Effector memory CD4-positive, alpha-beta T cell (primary cell): Measurements from ENCODE around the gene SEPTIN12.

Experiments
- DNase-seq, 3 donors: peaks; one replicate each; pipeline ENCODE4 v3.0.0-alpha.2; 2020
- H3K27ac ChIP-seq: 2 replicates; pipeline ENCODE4 v1.7.0; 2013; ENCODE audit warnings: mild to moderate bottlenecking, low read length, moderate library complexity; ENCODE audit not compliant: insufficient read depth, poor library complexity, severe bottlenecking
- H3K27me3 ChIP-seq: replicated peaks from 2 replicates; pipeline ENCODE4 v1.7.0; 2013; ENCODE audit warnings: mild to moderate bottlenecking, low read length; ENCODE audit not compliant: insufficient read depth, control insufficient read depth, poor library complexity, severe bottlenecking
- H3K36me3 ChIP-seq: 2 replicates; pipeline ENCODE4 v1.7.0; 2013; ENCODE audit warnings: mild to moderate bottlenecking, low read length, moderate library complexity; ENCODE audit not compliant: control insufficient read depth, insufficient read depth
- H3K4me1 ChIP-seq: 2 replicates; pipeline ENCODE4 v1.7.0; 2013; ENCODE audit warnings: low read length, mild to moderate bottlenecking; ENCODE audit not compliant: control insufficient read depth, insufficient read depth, poor library complexity, severe bottlenecking
- H3K4me3 ChIP-seq: 2 replicates; pipeline ENCODE4 v1.7.0; 2013; ENCODE audit warnings: low read length, low read depth, mild to moderate bottlenecking; ENCODE audit not compliant: insufficient read depth, poor library complexity, severe bottlenecking
- H3K9me3 ChIP-seq: 2 replicates; pipeline ENCODE4 v1.7.0; 2013; ENCODE audit warnings: mild to moderate bottlenecking, low read length, moderate library complexity; ENCODE audit not compliant: control insufficient read depth

The SEPTIN12 gene

GRCh38 chr16:4825196-4825595, 37.1 kb upstream of the SEPTIN12 start:
- DNase-seq: no peak
- H3K36me3 ChIP-seq: peaks cover 82% of the 10 kb centered on the region

DNA sequence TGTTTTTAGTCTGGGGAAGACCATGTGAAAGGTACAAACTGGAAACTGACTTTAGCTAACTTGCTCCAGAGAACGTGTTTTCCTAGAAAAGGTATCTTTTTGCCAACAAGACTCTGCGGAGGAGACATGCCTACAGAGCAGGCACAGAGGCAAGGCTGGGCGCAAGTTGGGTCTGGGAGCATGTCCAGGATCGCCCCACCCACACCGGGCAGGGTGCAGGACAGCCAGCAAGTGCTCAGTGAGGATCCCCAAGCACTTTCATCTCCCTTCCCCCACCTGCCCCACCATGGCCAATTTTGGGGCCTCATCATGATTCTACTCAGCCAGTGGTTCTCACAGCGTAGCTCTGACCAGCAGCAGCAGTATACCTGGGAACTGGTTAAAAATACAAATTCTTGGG, 32.5 kb upstream of the SEPTIN12 start:
- no peak overlapping the region for H3K4me3 ChIP-seq
- no peak overlapping the region for H3K27ac ChIP-seq
- no peak for DNase-seq
- H3K36me3 ChIP-seq: peaks cover 76% of the 10 kb centered on the region
- no peaks in the 10 kb centered on the region for H3K4me1 ChIP-seq
- H3K9me3 ChIP-seq: no peaks in the 10 kb centered on the region
- H3K27me3 ChIP-seq: no peaks in the 10 kb centered on the region

More at GRCh38 chr16:4825196-4825595, 37.1 kb upstream of the SEPTIN12 start:
- no peaks in the 10 kb centered on the region for H3K9me3 ChIP-seq
- no peak overlapping the region for H3K27ac ChIP-seq
- H3K4me3 ChIP-seq: no peak overlapping the region
- no peaks in the 10 kb centered on the region for H3K4me1 ChIP-seq
- H3K27me3 ChIP-seq: no peaks in the 10 kb centered on the region

GRCh38 chr16:4814542-4815173, 26.5 kb upstream of the SEPTIN12 start:
- DNase-seq: no peak
- Histone ChIP-seq H3K4me3 (no peak overlapping the region), H3K27ac (no peak overlapping the region), H3K27me3 (no peaks in the 10 kb centered on the region), H3K9me3 (no peaks in the 10 kb centered on the region), H3K36me3 (peaks cover 58% of the 10 kb centered on the region), H3K4me1 (no peaks in the 10 kb centered on the region)

DNA sequence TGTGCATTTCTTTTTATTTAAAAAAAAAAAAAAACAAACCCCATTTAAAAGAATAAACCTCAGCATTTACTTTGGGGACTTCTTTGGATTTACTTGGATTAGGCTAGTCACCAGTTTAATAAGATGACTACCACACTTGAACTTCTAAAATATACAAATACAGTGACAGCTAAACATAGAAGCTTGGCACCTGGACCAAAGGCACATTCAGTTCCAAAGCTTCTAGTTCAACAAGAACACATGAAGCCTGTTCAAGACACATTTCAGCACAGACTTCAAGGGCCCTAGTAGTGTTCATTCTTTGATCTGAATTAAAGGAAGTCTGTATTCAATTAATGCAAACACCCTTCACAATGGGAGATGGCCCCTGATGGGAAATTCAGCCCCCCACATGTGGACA, 25.9 kb upstream of the SEPTIN12 start:
- Histone ChIP-seq H3K36me3 (peaks cover 51% of the 10 kb centered on the region), H3K27ac (no peak overlapping the region), H3K9me3 (no peaks in the 10 kb centered on the region), H3K4me1 (no peaks in the 10 kb centered on the region), H3K27me3 (no peaks in the 10 kb centered on the region), H3K4me3 (no peak overlapping the region)
- no peak for DNase-seq

- Histone ChIP-seq H3K36me3 (peaks cover 47% of the 10 kb centered on the region), H3K4me3 (no peak overlapping the region), H3K9me3 (no peaks in the 10 kb centered on the region), H3K27ac (no peak overlapping the region), H3K27me3 (no peaks in the 10 kb centered on the region), H3K4me1 (no peaks in the 10 kb centered on the region)
- no peak for DNase-seq
These were observed 25.3 kb upstream of the SEPTIN12 start for GRCh38 chr16:4813251-4814003.

DNA sequence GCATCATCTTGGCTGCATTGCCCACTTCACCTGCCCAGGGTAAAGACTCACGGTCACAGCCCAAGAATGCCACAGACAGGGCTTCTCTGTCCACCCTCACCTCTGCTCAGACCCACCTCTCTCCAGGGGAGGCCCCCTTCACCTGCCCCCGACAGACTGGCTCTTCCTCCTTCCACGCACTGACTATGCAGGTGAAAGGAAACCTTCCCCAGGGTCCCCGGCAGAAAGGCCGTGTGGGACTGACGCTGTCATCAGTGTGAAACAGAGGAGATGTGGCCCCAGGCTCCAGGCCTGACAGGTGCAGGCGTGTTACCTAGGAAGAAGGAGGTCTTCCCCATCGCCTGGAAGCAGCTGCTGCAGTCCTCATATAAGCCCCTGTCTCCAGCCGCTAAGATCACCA, 23.6 kb upstream of the SEPTIN12 start:
- no peaks in the 10 kb centered on the region for H3K27me3 ChIP-seq
- no peak overlapping the region for H3K27ac ChIP-seq
- H3K36me3 ChIP-seq: peaks cover 38% of the 10 kb centered on the region
- no peak for DNase-seq
- no peaks in the 10 kb centered on the region for H3K9me3 ChIP-seq
- no peak overlapping the region for H3K4me3 ChIP-seq
- no peaks in the 10 kb centered on the region for H3K4me1 ChIP-seq

DNA sequence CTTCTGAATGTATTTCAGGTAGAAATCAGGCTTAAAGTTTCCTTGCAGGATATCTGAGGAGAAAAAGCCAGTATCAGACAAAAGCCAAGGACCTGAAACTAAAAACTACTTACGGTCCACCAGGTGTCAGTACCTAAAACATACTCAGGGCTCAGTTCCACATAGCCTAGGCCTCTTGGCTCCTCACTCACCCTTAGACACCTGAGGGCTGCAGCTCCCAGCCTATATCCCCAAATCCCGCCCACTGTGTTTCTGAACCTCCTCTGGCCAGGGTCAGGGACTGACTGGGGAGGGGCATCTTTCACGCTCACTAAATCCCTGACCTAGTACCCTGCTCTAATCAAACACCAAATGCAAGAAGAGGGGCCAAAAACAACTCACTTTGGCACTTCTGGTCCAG, 23.1 kb upstream of the SEPTIN12 start:
- H3K36me3 ChIP-seq: peaks cover 36% of the 10 kb centered on the region

DNA sequence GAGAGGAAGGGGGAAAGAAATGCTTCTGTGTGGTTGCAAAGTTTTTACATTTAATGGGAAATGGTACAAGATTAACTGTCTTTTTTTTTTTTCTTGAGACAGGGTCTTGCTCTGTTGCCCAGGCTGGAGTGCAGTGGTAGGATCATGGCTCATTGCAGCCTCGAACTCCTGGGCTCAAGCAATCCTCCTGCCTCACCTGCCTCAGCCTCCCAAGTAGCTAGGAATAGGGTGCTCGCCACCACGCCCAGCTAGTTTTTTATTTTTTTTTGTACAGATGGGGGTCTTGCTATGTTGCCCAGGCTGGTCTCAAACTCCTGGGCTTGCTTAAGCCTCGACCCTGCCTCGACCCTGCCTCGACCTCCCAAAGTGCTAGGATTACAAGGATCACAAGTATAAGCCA, 18.1 kb upstream of the SEPTIN12 start:
- peaks cover 6% of the 10 kb centered on the region for H3K4me1 ChIP-seq
- H3K27me3 ChIP-seq: no peaks in the 10 kb centered on the region
- peaks cover 6% of the 10 kb centered on the region for H3K36me3 ChIP-seq
- no peak for DNase-seq
- no peaks in the 10 kb centered on the region for H3K9me3 ChIP-seq
- no peak overlapping the region for H3K4me3 ChIP-seq
- no peak overlapping the region for H3K27ac ChIP-seq

More for the DNA sequence above, 23.1 kb upstream of the SEPTIN12 start:
- Histone ChIP-seq H3K27ac (no peak overlapping the region), H3K4me3 (no peak overlapping the region), H3K9me3 (no peaks in the 10 kb centered on the region), H3K4me1 (no peaks in the 10 kb centered on the region), H3K27me3 (no peaks in the 10 kb centered on the region)
- no peak for DNase-seq

DNA sequence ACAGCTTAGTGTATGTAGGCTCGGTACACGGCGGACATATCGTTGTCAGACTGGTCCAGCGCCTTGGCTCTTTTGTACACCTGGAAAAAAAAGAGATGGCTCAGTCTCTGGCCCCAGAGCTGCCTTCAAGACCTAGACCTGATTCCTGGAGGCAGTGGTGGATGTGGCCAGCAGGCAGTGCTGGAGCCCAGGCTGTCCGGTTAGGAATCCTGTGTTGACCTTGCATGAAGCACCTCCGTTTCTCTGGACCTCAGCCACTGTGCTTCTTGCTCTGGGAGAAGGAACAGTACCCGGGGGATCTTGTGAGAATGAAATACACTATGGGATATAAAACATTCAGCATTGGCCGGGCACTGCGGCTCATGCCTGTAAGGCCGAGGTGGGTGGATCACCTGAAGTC, 17.1 kb upstream of the SEPTIN12 start:
- Histone ChIP-seq H3K27me3 (no peaks in the 10 kb centered on the region), H3K4me3 (no peak overlapping the region), H3K9me3 (no peaks in the 10 kb centered on the region), H3K36me3 (peaks cover 3% of the 10 kb centered on the region), H3K4me1 (peaks cover 8% of the 10 kb centered on the region), H3K27ac (no peak overlapping the region)
- no peak for DNase-seq

GRCh38 chr16:4803898-4804762, 16.0 kb upstream of the SEPTIN12 start:
- no peak for DNase-seq
- no peak overlapping the region for H3K27ac ChIP-seq
- H3K4me1 ChIP-seq: peaks cover 8% of the 10 kb centered on the region
- no peak overlapping the region for H3K4me3 ChIP-seq
- no peaks in the 10 kb centered on the region for H3K36me3 ChIP-seq
- no peaks in the 10 kb centered on the region for H3K27me3 ChIP-seq
- no peaks in the 10 kb centered on the region for H3K9me3 ChIP-seq
